ENCODE measurements around the gene SLC16A10. TPM values are rescaled to one million over a fixed set of nuclear protein-coding genes. Genes with fewer than 3 reads are reported as not detected.

The SLC16A10 gene
- total RNA-seq, 1 experiment from 2014 or later, result 1.7 TPM

DNA sequence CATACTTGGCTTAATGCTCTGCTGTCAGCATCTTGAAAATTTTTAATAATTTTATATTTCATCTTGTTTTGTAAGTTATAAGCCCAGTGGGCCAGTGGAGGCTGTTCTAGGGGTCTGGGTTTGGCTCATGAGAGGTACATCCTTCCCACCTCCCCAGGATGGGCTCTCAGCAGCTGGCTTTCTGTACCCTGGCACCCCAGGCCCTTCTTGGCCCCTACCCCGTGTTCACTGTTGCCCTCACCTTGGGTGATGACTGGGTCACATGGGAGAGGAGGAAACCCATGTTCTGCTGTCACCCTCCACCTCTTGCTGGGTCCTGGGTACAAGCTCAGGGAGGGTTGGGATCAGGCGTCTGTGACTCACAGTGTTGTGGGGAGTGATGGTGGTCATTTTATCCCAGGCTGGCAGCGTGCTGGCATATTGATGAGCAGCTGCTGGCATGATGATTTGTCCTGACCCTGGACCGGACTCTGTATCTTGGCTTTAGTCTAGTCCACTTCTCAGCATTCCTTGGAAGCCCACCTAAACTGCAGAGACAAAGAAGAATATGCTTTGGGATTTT is 34.6 kb downstream of the SLC16A10 start:
- POLR2A ChIA-PET (ENCODE audit: unreplicated experiment), result interaction anchor here (0.6 kb wide), 1 partner anchor 630 kb away, joined by 3 read pairs; no protein-coding TSS in a partner anchor
- no peaks in the 10 kb centered on the region for H3K36me3 ChIP-seq (ENCODE audit: low read depth)
- DNase-seq, result no peak
- H3K4me1 ChIP-seq (replicated peaks; ENCODE audit: insufficient read depth), result no peaks in the 10 kb centered on the region
- no peaks in the 10 kb centered on the region for H3K9me2 ChIP-seq (ENCODE audit: insufficient read depth)
- H3K27ac ChIP-seq, result no peak overlapping the region
- no peaks in the 10 kb centered on the region for H3K9me3 ChIP-seq (ENCODE audit: insufficient read depth, low read depth)
- H4K20me1 ChIP-seq (ENCODE audit: insufficient read depth), result no peaks in the 10 kb centered on the region
- H3K4me3 ChIP-seq, result no peak overlapping the region
- H3K4me2 ChIP-seq, result no peak overlapping the region
- H3F3A ChIP-seq (ENCODE audit: insufficient read depth, low read depth), result no peaks in the 10 kb centered on the region
- no peaks in the 10 kb centered on the region for H3K27me3 ChIP-seq (ENCODE audit: insufficient read depth, low read depth)
- H2AFZ ChIP-seq, result no peak overlapping the region
- CTCF ChIA-PET, result interaction anchor here (0.6 kb wide), 1 partner anchor 25 kb away, joined by 3 read pairs; no protein-coding TSS in a partner anchor
- TF ChIP-seq, protein P1, sequence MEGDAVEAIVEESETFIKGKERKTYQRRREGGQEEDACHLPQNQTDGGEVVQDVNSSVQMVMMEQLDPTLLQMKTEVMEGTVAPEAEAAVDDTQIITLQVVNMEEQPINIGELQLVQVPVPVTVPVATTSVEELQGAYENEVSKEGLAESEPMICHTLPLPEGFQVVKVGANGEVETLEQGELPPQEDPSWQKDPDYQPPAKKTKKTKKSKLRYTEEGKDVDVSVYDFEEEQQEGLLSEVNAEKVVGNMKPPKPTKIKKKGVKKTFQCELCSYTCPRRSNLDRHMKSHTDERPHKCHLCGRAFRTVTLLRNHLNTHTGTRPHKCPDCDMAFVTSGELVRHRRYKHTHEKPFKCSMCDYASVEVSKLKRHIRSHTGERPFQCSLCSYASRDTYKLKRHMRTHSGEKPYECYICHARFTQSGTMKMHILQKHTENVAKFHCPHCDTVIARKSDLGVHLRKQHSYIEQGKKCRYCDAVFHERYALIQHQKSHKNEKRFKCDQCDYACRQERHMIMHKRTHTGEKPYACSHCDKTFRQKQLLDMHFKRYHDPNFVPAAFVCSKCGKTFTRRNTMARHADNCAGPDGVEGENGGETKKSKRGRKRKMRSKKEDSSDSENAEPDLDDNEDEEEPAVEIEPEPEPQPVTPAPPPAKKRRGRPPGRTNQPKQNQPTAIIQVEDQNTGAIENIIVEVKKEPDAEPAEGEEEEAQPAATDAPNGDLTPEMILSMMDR (conservative IDR thresholded peaks at IDR 0.05), result no peak
- no peak for TF ChIP-seq EZH2 (IDR thresholded peaks at IDR 0.05; ENCODE audit: low read depth)
- BruUV-seq (replicated peaks), result no TSS peak
- H3K79me2 ChIP-seq (ENCODE audit: low read depth), result no peaks in the 10 kb centered on the region
- intact Hi-C loops (cut with micrococcal nuclease; ENCODE audit: unreplicated experiment), result no loop called here

DNA sequence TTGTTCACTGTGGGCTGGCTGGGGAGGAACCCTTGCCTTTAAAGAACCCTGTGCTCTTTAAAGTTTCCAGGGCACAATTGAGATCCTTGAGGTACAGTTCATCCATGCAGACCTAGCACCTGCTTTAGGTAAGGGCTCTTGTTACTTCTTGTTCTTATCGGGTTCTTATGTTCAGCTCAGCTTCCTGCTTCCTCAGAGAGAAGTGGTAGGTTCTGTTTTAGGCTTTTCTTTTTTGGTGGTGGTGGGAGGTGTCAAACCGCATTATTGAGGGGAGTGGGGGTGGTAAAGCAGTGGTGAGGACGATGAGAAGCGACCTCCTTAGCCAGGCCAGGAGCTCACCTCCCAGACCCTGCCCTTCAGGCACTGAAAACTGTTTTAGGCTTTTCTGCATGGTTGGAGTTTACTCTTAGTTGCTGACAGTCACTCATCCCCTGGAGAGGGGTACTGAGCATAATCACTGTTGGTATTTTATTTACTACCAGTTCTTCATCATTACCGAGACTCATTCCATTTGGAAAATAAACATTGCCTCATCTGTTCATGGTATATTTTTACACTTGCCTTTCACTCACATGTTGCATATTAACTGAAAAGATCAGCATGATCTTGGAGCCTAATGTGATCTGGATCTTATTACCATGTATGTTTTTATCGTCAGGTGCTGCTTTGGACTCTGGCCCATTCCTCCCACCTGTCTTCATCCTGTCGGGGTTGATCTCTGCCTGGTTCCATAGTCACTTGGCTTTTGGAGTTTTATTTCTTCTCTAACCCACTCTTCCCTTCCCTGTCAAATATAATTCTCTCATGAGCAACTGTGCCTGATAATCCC is 35.4 kb downstream of the SLC16A10 start:
- Histone ChIP-seq H4K20me1 (ENCODE audit: insufficient read depth) (no peaks in the 10 kb centered on the region), H3K79me2 (ENCODE audit: low read depth) (no peaks in the 10 kb centered on the region), H3K4me1 (replicated peaks; ENCODE audit: insufficient read depth) (no peaks in the 10 kb centered on the region), H2AFZ (no peak overlapping the region), H3K27me3 (ENCODE audit: insufficient read depth, low read depth) (no peaks in the 10 kb centered on the region), H3K4me3 (no peak overlapping the region), H3K27ac (no peak overlapping the region), H3K9me2 (ENCODE audit: insufficient read depth) (no peaks in the 10 kb centered on the region), H3F3A (ENCODE audit: insufficient read depth, low read depth) (no peaks in the 10 kb centered on the region), H3K36me3 (ENCODE audit: low read depth) (no peaks in the 10 kb centered on the region), H3K9me3 (ENCODE audit: insufficient read depth, low read depth) (no peaks in the 10 kb centered on the region), H3K4me2 (no peak overlapping the region)
- ChIA-PET CTCF (no interaction called here), POLR2A (ENCODE audit: unreplicated experiment) (interaction anchor here (0.6 kb wide), 1 partner anchor 631 kb away, joined by 3 read pairs; no protein-coding TSS in a partner anchor)
- intact Hi-C loops (cut with micrococcal nuclease; ENCODE audit: unreplicated experiment), result no loop called here
- no peak for TF ChIP-seq EZH2 (IDR thresholded peaks at IDR 0.05; ENCODE audit: low read depth)
- TF ChIP-seq, protein P1 (conservative IDR thresholded peaks at IDR 0.05), result no peak
- no TSS peak for BruUV-seq (replicated peaks)
- DNase-seq, result no peak

DNA sequence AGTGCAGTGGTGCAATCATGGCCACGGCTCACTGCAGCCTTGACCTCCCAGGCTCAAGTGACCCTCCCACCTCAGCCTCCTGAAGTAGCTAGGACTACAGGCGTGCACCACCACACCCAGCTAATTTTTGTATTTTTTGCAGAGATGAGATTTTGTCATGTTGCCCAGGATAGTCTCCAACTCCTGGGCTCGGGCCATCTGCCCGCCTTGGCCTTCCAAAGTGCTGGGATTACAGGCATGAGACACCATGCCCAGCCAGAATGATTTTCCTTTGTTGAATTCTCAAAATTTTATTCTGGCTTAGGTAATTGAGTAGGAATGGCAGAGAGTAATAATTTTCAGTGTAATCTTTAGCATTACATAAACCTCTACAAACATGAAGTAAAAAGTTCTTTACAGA is 37.1 kb downstream of the SLC16A10 start:
- Histone ChIP-seq H3K79me2 (ENCODE audit: low read depth) (no peaks in the 10 kb centered on the region), H3K9me3 (ENCODE audit: insufficient read depth, low read depth) (no peaks in the 10 kb centered on the region), H3K27me3 (ENCODE audit: insufficient read depth, low read depth) (no peaks in the 10 kb centered on the region), H4K20me1 (ENCODE audit: insufficient read depth) (no peaks in the 10 kb centered on the region), H3K27ac (no peak overlapping the region), H3K4me1 (replicated peaks; ENCODE audit: insufficient read depth) (no peaks in the 10 kb centered on the region), H3K9me2 (ENCODE audit: insufficient read depth) (no peaks in the 10 kb centered on the region), H3F3A (ENCODE audit: insufficient read depth, low read depth) (no peaks in the 10 kb centered on the region), H3K4me3 (no peak overlapping the region), H3K4me2 (no peak overlapping the region), H3K36me3 (ENCODE audit: low read depth) (no peaks in the 10 kb centered on the region), H2AFZ (no peak overlapping the region)
- CTCF ChIA-PET, result no interaction called here
- POLR2A ChIA-PET (ENCODE audit: unreplicated experiment), result no interaction called here
- no peak for TF ChIP-seq EZH2 (IDR thresholded peaks at IDR 0.05; ENCODE audit: low read depth)
- TF ChIP-seq, protein P1 (conservative IDR thresholded peaks at IDR 0.05), result no peak
- no peak for DNase-seq
- BruUV-seq (replicated peaks), result no TSS peak
- intact Hi-C loops (cut with micrococcal nuclease; ENCODE audit: unreplicated experiment), result no loop called here

Data from PC-9 (cell line).